Measurements from ENCODE around the gene SIGLEC12. TPM values are rescaled to one million over a fixed set of nuclear protein-coding genes. Genes with fewer than 3 reads are reported as not detected.

Gene SIGLEC12
- total RNA-seq, 1 experiment from 2014 or later = not detected

DNA sequence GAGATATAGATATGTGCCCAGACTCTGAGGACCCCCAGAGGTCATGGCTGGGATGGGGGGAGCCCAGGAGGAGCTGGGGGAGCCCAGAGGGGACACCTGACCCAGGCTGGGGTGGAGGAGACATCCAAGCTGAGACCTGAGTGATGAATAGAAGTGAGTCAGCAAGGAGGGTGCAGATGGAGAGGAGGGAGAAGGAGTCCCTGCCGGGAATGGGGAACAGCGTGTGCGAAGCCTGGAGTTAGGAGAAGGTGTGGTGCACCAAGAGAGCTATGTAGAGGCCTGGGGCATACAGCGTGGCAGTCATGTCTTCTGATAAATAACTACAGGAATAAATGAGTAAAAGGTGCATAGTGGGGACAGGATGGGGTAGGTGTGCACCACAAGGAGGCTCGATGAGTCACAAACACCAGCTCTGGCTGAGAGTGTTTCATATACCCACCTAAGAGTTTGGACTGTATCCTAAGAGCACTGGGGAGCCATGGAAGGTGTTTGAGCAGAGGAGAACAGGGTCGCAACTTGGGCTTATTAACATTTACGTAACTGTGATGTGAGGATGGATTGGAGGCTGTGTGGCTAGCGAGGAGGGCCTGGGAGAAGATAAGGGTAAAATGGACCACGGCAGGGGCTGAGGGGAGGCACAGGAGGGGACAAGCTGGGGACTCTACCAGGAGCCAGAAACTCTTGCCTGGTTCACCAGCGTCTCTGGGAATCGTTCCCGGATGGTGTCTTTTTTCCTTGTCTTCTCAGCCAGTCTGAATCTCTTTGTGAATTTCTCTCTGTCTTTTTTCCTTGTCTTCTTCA is 21.9 kb downstream of the SIGLEC12 start:
- no peak overlapping the region for H3K4me3 Mint-ChIP-seq (ENCODE audit: unreplicated experiment)
- ChIA-PET POLR2A (no interaction called here), CTCF (interaction anchor here (0.6 kb wide), 1 partner anchor 59 kb away, joined by 3 read pairs; no protein-coding TSS in a partner anchor)
- Histone ChIP-seq H3K9me3 (0 out of 2 replicates have a peak, but pooled peaks cover 3% of the 10 kb centered on the region), H3K27me3 (replicated peaks; ENCODE audit: control insufficient read depth, insufficient read depth, low read length) (no peaks in the 10 kb centered on the region), H3K36me3 (ENCODE audit: control insufficient read depth, insufficient read depth, low read length) (no peaks in the 10 kb centered on the region), H3K4me3 (ENCODE audit: low read depth, low read length) (no peak overlapping the region), H3K4me1 (peaks cover 11% of the 10 kb centered on the region)
- peaks cover 10% of the 10 kb centered on the region for H3K9me3 Mint-ChIP-seq (ENCODE audit: unreplicated experiment)
- TF ChIP-seq, protein P1, sequence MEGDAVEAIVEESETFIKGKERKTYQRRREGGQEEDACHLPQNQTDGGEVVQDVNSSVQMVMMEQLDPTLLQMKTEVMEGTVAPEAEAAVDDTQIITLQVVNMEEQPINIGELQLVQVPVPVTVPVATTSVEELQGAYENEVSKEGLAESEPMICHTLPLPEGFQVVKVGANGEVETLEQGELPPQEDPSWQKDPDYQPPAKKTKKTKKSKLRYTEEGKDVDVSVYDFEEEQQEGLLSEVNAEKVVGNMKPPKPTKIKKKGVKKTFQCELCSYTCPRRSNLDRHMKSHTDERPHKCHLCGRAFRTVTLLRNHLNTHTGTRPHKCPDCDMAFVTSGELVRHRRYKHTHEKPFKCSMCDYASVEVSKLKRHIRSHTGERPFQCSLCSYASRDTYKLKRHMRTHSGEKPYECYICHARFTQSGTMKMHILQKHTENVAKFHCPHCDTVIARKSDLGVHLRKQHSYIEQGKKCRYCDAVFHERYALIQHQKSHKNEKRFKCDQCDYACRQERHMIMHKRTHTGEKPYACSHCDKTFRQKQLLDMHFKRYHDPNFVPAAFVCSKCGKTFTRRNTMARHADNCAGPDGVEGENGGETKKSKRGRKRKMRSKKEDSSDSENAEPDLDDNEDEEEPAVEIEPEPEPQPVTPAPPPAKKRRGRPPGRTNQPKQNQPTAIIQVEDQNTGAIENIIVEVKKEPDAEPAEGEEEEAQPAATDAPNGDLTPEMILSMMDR (IDR thresholded peaks at IDR 0.05; ENCODE audit: insufficient read depth in 1 of 2, low read depth in 1 of 2, low read length in 1 of 2, severe bottlenecking in 1 of 2, unreplicated experiment in 1 of 2) = no peak
- BruUV-seq (replicated peaks) = no TSS peak
- peaks cover 19% of the 10 kb centered on the region for H3K4me1 Mint-ChIP-seq (ENCODE audit: low read depth, unreplicated experiment)
- no peak overlapping the region for H3K27ac Mint-ChIP-seq (ENCODE audit: unreplicated experiment)
- intact Hi-C loops (cut with micrococcal nuclease; ENCODE audit: unreplicated experiment) = no loop called here
- DNase-seq = no peak
- H3K36me3 Mint-ChIP-seq (ENCODE audit: insufficient read depth, unreplicated experiment) = peaks cover 5% of the 10 kb centered on the region
- no peaks in the 10 kb centered on the region for H3K27me3 Mint-ChIP-seq (ENCODE audit: insufficient read depth, unreplicated experiment)

DNA sequence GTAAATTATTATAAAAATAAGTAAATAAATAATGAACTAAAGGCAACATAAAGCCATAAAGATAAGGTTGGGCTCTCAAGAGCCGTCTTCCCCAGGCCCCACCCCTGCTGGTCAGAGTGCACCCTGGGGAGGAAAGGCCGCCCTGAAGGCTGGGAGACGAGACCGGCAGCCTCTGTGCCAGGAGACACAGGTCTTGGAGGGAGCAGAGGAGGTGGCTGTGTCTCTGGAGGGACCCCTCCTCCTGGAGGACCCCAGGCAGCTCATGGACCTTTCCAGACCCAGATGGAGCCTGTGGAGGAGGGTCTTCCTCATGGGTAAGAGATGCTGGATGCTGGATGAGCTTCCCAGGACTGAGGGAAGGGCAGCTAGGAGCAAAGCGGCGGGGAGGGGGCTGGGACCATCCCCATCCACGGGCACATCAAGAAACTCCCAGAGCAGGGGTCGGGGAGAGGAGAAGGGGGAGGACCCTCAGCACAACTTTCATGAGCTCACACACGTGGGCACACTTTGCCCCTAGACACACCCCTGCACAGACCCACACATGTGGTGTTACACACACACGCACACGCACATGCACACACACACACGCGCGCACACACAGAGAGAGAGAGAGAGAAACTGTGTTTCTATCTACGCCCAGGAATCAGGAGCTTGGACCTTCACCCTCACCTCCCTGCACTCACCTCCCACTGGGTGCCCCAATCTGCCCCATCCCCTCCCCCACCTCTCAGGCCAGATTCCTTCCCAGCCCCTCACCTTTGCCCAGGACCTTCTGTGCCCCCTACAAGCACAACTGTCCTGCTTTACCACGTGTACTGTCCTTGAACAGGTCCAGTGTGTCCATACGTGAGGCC is 23.0 kb downstream of the SIGLEC12 start, which contains the start of gene CEACAM18:
CEACAM18 (plus strand) TSS at position 159 of the 854 bp plus-strand sequence.
- Histone ChIP-seq H3K36me3 (ENCODE audit: control insufficient read depth, insufficient read depth, low read length) (no peaks in the 10 kb centered on the region), H3K4me3 (ENCODE audit: low read depth, low read length) (peak within 1 kb of the TSS; percentile 17; the same call in 1 of the 2 replicates), H3K9me3 (0 out of 2 replicates have a peak, but pooled peaks cover 3% of the 10 kb centered on the region), H3K27me3 (replicated peaks; ENCODE audit: control insufficient read depth, insufficient read depth, low read length) (no peaks in the 10 kb centered on the region), H3K4me1 (peaks cover 22% of the 10 kb centered on the region)
- peak in 1 of 2 experiments; percentile 76 for DNase-seq
- ChIA-PET POLR2A (no interaction called here), CTCF (no interaction called here)
- Mint-ChIP-seq H3K9me3 (ENCODE audit: unreplicated experiment) (peaks cover 10% of the 10 kb centered on the region), H3K36me3 (ENCODE audit: insufficient read depth, unreplicated experiment) (peaks cover 5% of the 10 kb centered on the region), H3K27ac (ENCODE audit: unreplicated experiment) (no peak within 1 kb of the TSS), H3K4me1 (ENCODE audit: low read depth, unreplicated experiment) (peaks cover 24% of the 10 kb centered on the region), H3K27me3 (ENCODE audit: insufficient read depth, unreplicated experiment) (no peaks in the 10 kb centered on the region), H3K4me3 (ENCODE audit: unreplicated experiment) (peak within 1 kb of the TSS; percentile 49)
- intact Hi-C loops (cut with micrococcal nuclease; ENCODE audit: unreplicated experiment) = no loop called here
- BruUV-seq (replicated peaks) = no TSS peak
- TF ChIP-seq, protein P1 (IDR thresholded peaks at IDR 0.05; ENCODE audit: insufficient read depth in 1 of 2, low read depth in 1 of 2, low read length in 1 of 2, severe bottlenecking in 1 of 2, unreplicated experiment in 1 of 2) = no peak

DNA sequence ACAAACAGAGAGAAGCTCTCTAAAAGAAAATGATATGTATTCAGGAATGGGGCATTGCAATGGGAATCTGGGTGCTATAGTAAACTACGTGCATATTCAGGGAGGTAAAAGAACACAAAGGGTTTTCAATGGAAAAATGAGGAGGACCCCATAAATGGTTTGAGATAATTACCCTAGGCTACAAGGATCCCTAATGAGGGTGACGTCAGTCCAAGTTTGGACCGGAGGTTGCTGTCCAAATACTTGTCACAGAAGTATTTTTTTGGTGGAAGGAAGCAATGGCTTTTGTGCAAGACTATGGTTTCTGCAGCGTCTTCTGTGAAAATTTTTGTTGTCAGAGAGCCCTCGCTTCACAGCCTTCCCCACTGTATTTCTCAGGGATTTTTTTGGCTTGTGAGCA is 24.3 kb downstream of the SIGLEC12 start:
- CTCF ChIA-PET = no interaction called here
- intact Hi-C loops (cut with micrococcal nuclease; ENCODE audit: unreplicated experiment) = no loop called here

More for the DNA sequence above, 24.3 kb downstream of the SIGLEC12 start:
- no peak overlapping the region for H3K27ac Mint-ChIP-seq (ENCODE audit: unreplicated experiment)
- peaks cover 5% of the 10 kb centered on the region for H3K36me3 Mint-ChIP-seq (ENCODE audit: insufficient read depth, unreplicated experiment)
- DNase-seq = no peak
- Histone ChIP-seq H3K36me3 (ENCODE audit: control insufficient read depth, insufficient read depth, low read length) (no peaks in the 10 kb centered on the region), H3K9me3 (0 out of 2 replicates have a peak, but pooled peaks cover 3% of the 10 kb centered on the region), H3K4me3 (ENCODE audit: low read depth, low read length) (no peak overlapping the region), H3K4me1 (peaks cover 29% of the 10 kb centered on the region), H3K27me3 (replicated peaks; ENCODE audit: control insufficient read depth, insufficient read depth, low read length) (no peaks in the 10 kb centered on the region)
- BruUV-seq (replicated peaks) = no TSS peak
- H3K4me3 Mint-ChIP-seq (ENCODE audit: unreplicated experiment) = no peak overlapping the region
- POLR2A ChIA-PET = no interaction called here
- peaks cover 24% of the 10 kb centered on the region for H3K4me1 Mint-ChIP-seq (ENCODE audit: low read depth, unreplicated experiment)
- H3K27me3 Mint-ChIP-seq (ENCODE audit: insufficient read depth, unreplicated experiment) = no peaks in the 10 kb centered on the region
- H3K9me3 Mint-ChIP-seq (ENCODE audit: unreplicated experiment) = peaks cover 10% of the 10 kb centered on the region
- TF ChIP-seq, protein P1 (IDR thresholded peaks at IDR 0.05; ENCODE audit: insufficient read depth in 1 of 2, low read depth in 1 of 2, low read length in 1 of 2, severe bottlenecking in 1 of 2, unreplicated experiment in 1 of 2) = no peak

Data from Caco-2 (cell line).